ENCODE results near the gene CDKL4.
"Not testable (repeated sequence)": the region's sequence is repeated elsewhere in the genome, so short reads cannot be mapped to it uniquely, and the experiment has no call there.

Gene CDKL4

DNA sequence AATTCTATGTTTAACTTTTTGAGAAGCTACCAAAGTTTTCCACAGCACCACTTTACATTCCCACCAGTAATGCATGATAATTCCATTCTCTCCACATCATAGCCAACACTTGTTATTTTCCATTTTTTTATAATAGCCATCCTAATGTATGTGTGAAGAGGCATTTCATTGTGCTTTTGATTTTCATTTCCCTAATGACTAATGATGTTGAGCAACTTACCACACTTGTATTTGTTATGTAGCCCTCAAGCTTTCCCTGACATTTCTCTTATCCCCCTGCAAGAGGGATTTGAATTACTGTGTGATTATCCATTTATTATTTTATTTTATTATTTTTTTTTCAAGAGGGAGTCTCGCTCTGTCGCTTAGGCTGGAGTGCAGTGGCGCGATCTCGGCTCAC lies 99.4 kb downstream of the CDKL4 start:
- in situ Hi-C loops (cut with MboI; ENCODE audit: low sequenced_read_pairs), result no loop called here

DNA sequence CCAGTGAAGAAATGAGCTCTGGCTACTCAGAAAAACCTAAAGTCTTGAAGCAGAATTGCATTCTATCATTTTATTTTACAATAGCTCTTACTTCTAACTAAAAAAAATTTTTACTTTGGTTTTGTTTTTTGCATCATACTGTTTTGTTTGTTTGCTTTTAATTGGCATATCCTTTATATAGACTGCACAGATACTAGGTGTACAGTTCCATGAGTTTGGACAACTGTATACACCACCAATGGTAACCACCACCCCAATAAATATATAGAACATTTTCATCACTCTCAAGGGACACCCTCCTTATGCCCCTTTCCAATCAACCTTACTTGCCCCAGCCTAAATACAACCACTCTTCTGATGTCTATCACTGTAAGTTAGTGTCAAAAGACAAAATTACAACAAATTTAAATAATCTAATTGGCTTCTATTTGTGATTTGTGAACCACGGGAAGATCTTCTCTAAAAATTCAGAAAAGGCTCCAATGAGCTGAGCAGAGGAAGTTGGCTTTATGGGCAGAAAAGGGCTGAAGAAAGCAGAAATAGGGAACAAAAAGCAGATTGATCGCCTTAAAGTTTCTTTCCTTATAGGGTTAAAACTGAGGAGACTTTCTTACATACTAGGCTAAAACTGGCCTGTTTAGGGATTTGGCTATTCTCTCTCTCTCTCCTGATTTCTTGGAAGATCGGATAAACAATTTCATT lies 100.7 kb downstream of the CDKL4 start:
- in situ Hi-C loops (cut with MboI; ENCODE audit: low sequenced_read_pairs), result no loop called here

DNA sequence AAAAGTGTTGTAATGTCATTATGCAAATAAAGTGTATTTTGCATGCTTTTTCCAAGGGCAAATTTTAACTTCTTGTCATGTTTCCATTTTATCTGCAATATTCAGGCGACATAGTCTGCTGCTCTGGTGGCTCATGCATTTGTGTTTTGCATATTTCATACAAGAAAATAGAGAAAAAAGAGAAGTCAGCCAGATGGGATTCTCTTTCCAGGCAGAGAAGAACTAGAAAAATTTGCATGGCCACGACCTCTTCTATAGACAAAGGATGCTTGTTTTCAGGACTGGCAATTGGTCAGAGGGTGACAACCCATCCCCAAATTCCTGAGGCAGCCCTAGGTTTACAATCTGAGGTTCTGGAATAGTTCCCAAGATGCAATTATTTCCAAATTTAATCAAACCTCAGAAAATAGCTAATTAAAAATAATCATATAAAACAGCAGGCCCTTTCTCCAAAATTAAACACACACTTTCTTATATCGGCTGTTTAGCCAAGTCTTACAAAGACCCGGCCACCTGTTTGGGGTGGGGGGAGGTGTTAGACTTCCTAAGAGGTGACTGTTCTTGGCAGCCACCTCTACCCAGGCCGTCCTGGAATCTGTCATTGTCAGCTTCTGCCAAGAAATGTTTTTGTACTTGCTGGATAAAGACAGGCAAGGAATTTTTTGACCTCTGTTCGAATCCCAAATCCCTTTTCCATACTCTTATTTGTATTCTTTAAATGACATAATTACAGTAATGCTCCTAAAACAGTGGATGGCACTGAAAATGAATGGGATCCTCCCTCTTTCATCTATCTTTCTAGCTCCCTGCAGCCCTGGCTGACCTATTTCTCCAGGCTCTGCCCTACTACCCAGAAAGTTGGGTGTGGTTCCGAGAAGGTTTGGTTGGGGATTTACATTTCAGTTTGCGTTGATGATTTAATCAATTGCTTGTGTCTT lies 102.2 kb downstream of the CDKL4 start:
- in situ Hi-C loops (cut with MboI; ENCODE audit: low sequenced_read_pairs), result no loop called here

DNA sequence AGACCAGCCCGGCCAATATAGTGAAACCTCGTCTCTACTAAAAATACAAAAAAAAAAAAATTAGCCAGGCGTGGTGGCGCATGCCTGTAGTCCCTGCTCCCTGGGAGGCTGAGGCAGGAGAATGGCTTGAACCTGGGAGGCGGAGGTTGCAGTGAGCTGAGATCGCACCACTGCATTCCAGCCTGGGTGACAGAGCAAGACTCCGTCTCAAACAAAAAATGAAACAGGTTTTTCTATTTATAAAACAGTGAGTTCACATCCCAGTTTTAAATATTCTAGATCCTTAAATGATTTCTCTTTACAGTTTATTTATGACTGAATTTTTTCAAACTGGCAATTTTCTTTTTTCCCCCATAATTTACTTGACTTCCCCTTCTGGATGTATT lies 102.8 kb downstream of the CDKL4 start:
- in situ Hi-C loops (cut with MboI; ENCODE audit: low sequenced_read_pairs), result not testable (repeated sequence)

DNA sequence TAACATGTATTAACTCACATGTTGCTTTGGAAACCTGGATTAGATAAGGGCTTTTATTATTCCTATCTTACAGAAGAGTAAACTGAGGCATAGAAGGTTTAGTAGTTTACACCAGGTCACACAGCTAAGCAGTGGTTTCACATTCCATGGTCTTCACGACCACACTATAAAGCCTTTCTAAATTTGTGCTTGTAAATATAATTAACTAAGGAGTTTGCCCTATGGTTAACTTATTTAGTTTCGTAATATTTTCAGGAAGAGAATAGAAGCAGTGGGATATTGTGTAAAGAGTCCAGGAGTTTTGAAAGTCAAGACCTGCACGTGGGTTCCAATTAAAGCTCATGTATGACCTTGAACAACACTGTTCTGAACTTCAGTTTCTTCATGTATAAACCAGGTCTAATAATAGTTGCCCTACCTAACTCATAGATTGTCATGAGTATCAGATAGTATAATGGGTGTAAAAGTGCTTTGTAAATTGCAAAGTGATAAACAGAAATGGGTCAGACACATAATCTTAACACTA lies 103.4 kb downstream of the CDKL4 start:
- in situ Hi-C loops (cut with MboI; ENCODE audit: low sequenced_read_pairs), result no loop called here

DNA sequence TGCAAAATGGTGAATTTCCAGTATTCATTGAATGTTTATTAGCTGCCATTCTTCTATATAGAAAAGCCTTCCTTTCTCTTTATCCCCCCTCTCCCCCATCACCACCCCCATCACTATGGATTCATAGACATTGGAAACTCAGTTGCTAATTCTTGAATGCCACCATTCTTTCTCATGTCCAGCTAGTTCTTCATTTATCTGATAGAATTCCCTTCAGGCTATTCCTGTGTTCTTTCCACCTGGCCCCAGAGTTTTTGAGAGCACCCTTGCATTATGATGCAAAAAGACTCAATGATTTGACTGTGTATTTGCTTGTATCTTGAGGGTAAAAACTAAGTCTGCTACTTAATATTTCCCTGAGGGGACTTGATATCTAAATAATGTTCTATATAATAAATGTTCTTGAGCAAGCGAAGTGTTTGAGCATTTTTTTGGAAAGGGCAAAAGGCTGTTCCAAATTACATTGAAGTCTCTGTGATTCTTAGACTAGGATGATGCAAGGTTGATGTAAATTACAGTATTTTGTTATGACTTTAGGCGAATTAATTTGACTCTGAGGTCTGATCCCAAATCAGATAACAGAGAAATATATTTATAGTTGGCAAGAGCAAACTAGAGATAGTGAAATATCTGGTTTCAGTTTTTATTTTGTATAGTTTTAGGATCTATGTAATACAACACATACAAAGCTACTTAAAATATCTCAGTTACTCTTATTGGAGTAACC lies 104.1 kb downstream of the CDKL4 start:
- in situ Hi-C loops (cut with MboI; ENCODE audit: low sequenced_read_pairs), result no loop called here

DNA sequence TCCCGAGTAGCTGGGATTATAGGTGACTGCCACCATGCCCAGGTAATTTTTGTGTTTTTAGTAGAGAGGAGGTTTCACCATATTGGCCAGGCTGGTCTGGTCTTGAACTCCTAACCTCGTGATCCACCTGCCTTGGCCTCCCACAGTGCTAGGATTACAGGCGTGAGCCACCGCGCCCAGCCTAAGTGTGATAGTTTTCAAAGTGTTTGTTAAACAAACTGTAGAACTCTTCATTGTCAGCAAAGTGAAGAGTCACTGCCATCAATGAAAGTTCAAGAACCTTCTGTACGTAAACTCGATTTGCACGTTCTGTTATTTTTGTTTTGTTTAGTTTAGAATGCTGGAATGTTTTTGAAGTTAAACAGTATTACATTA lies 104.9 kb downstream of the CDKL4 start:
- in situ Hi-C loops (cut with MboI; ENCODE audit: low sequenced_read_pairs), result no loop called here

DNA sequence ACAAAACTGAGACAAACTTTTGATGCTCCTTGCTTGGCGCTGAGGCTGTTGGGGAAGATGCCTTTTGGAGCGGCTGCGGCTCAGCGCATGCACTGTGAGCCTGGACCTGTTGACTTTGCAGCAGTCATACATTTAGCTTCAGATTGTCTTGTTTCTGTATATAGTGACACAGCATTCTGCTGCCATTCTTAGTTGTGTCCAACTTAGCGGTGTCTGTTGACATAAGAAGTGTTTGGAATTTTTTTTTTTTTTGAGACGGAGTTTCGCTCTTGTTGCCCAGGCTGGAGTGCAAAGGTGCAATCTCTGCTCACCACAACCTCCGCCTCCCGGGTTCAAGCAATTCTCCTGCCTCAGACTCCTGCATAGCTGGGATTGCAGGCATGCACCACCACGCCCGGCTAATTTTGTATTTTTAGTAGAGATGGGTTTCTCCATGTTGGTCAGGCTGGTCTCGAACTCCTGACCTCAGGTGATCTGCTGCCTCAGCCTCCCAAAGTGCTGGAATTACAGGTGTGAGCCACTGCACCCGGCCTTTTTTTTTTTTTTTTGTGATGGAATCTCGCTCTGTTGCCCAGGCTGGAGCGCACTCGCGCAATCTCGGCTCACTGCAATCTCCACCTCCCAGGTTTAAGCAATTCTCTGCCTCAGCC lies 105.5 kb downstream of the CDKL4 start:
- in situ Hi-C loops (cut with MboI; ENCODE audit: low sequenced_read_pairs), result not testable (repeated sequence)

DNA sequence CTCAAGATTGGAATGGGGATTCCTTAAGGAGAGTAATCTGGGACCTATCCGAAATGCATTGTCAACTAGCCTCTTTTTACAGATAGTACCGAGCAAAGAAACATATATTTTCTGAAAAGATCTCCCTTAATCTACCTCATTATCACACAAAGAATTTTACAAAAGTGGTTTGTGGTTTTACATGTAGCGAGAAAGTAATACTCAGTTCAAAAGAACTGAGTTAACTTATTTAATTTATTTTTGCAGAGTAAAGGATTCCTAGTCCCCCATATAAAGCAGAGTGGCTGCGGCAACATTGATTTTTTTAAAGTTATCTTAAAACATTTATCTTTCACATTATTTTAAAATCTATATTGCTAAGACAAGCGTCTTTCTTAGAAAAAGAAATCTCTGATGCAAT lies 107.0 kb downstream of the CDKL4 start:
- in situ Hi-C loops (cut with MboI; ENCODE audit: low sequenced_read_pairs), result no loop called here

DNA sequence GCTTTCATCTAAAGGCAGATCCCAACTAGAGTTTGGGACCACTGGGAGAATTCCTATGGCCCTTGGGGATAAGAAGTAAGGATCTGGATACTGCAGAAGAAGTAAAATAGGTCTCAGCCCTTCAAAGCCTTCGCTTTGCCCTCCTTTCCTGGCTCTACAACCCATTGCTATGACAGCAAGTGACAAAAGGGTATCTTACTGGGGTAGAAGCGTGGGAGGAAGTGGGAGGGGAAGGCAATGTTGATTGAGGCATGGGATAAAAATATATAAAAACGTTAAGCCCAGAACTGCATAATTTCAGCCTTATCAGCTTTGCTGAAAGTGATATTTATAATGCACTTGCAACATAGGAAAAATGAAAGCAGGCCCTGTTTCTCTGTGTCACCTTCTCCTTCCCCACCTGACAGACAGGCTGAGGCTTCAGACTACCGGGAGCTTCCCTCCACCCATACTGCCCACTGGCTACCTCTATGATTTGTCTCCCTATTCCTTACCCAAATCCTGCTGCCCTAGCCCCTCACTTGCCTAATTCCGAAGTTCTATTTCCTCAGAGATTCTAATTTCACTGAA lies 108.0 kb downstream of the CDKL4 start:
- in situ Hi-C loops (cut with MboI; ENCODE audit: low sequenced_read_pairs), result no loop called here

DNA sequence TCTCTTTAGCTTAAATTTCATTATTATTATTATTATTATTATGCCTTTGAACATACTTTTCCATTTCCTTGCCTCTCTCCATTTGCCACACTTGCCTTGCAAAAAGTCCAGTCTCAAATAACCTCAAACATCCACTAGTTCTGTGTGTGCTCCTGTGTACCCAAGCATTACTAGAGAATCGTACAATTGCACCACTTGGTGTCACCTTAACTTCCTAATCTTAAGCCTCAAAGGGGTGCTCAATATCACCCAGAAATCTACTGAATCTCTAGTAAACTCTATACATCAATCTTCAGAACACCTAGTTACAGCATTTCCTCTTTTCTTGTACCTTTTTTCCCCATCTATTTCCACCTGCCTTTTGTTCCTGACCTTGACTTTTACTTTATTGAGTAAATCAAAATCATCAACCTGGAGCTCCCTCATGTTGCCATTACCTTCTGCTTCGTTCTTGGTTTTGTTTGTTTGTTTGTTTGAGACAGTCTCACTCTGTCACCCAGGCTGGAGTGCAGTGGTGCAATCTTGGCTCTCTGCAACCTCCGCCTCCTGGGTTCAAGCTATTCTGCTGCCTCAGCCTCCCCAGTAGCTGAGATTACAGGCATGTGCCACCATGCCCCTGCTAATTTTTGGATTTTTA lies 110.4 kb downstream of the CDKL4 start:
- in situ Hi-C loops (cut with MboI; ENCODE audit: low sequenced_read_pairs), result no loop called here

DNA sequence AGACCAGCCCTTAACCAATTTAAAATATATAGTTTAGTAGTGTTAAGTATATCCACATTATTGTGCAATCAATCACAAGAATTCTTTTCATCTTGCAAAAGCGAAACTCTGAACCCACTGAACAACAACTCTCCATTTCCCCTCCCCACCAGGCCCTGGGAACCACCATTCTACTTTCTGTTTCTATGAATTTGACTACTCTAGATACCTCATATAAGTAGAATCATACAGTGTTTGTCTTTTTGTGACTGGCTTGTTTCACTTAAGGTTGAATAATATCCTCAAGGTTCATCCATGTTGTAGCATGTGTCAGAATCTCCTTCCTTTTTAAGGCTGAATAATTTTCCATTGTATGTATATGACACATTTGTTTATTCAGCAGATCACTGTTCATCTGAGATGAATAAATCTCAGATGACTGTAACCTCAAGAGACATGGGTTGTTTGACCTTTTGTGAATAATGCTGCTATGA lies 114.8 kb downstream of the CDKL4 start:
- in situ Hi-C loops (cut with MboI; ENCODE audit: low sequenced_read_pairs), result no loop called here

DNA sequence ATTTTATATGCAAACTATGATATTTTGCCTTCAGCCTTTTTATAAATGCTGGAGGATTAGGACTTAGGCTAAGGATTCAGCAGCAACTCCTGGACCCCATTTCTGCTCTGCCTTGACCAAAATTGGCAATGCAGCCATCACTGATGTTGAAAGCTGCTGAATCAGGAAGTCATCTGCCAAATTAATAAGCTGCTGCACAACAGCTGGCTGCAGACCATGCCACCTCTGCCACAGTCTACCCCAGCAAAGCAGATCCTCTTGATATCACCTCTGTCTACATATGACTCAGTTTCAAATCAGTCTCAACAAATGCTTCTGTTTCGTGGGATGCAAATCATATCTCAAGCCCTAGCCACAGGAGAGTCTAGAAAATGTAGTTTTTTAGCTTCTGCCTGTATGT lies 115.8 kb downstream of the CDKL4 start:
- in situ Hi-C loops (cut with MboI; ENCODE audit: low sequenced_read_pairs), result no loop called here
